Breast epithelium (tissue), 3 donors: Measurements from ENCODE around the gene PVALEF.

Experiments
- POLR2A ChIP-seq: fragments of 450-650 bp; IDR thresholded peaks from one replicate; pipeline ENCODE4 v1.6.1; 2016; ENCODE audit warnings: antibody characterized with exemption, mild to moderate bottlenecking, moderate library complexity
- POLR2AphosphoS5 ChIP-seq, 3 donors: sonication (generic); formaldehyde crosslinking; IDR thresholded peaks; one replicate each; pipeline ENCODE4 v1.6.1; 2017; ENCODE audit warnings: antibody characterized with exemption in 3 of 3
- TF ChIP-seq, protein P1 (sequence below), 3 donors: fragments of 450-650 bp; IDR thresholded peaks; one replicate each; pipeline ENCODE4 v1.5.1; 2016 to 2017; ENCODE audit warnings: antibody characterized with exemption in 3 of 3, mild to moderate bottlenecking in 3 of 3, moderate library complexity in 3 of 3

- TF ChIP-seq, protein P1, sequence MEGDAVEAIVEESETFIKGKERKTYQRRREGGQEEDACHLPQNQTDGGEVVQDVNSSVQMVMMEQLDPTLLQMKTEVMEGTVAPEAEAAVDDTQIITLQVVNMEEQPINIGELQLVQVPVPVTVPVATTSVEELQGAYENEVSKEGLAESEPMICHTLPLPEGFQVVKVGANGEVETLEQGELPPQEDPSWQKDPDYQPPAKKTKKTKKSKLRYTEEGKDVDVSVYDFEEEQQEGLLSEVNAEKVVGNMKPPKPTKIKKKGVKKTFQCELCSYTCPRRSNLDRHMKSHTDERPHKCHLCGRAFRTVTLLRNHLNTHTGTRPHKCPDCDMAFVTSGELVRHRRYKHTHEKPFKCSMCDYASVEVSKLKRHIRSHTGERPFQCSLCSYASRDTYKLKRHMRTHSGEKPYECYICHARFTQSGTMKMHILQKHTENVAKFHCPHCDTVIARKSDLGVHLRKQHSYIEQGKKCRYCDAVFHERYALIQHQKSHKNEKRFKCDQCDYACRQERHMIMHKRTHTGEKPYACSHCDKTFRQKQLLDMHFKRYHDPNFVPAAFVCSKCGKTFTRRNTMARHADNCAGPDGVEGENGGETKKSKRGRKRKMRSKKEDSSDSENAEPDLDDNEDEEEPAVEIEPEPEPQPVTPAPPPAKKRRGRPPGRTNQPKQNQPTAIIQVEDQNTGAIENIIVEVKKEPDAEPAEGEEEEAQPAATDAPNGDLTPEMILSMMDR (IDR thresholded peaks at IDR 0.05), result no peak
- TF ChIP-seq POLR2AphosphoS5 (IDR thresholded peaks at IDR 0.05) (no peak), POLR2A (no peak)
Measured at GRCh38 chr17:81230043-81230820, 64.9 kb downstream of the PVALEF start.
